Astrocyte (in vitro differentiated cells and primary cell): ENCODE data around the gene TMEM266.

Source experiments
- CTCF ChIP-seq: IDR thresholded peaks from 2 replicates; pipeline ENCODE4 v1.5.1; 2011; ENCODE audit warnings: low read depth, mild to moderate bottlenecking, inconsistent platforms, low read length, moderate library complexity; ENCODE audit not compliant: insufficient read depth
- EZH2 ChIP-seq: IDR thresholded peaks from 2 replicates; pipeline ENCODE4 v1.6.1; 2012; ENCODE audit warnings: mild to moderate bottlenecking, low read length, inconsistent platforms; ENCODE audit not compliant: insufficient read depth

- TF ChIP-seq CTCF: no peak
- TF ChIP-seq EZH2: no peak
These were observed 49.3 kb downstream of the TMEM266 start for GRCh38 chr15:76109046-76109445.
